COR-L47 (cell line): Measurements from ENCODE around the gene TOB1.
"Not testable (repeated sequence)": the region's sequence is repeated elsewhere in the genome, so short reads cannot be mapped to it uniquely, and the experiment has no call there.

Experiments
- DNase-seq: peaks from one replicate; lab custom pipeline; 2025; lab: John Stamatoyannopoulos, UW

Gene TOB1

GRCh38 chr17:50868602-50869001 lies 2.4 kb upstream of the TOB1 start:
- no peak for DNase-seq

GRCh38 chr17:50868140-50868438 lies 1.9 kb upstream of the TOB1 start:
- DNase-seq, result no peak

GRCh38 chr17:50867363-50868139 lies 1.4 kb upstream of the TOB1 start:
- peak; percentile 96 for DNase-seq

- DNase-seq, result peak; percentile 75
Observed at GRCh38 chr17:50866950-50867362, 802 bp upstream of the TOB1 start.

GRCh38 chr17:50865868-50866260 lies 290 bp downstream of the TOB1 start:
- DNase-seq, result no peak

- DNase-seq, result no peak
Observed at GRCh38 chr17:50865060-50865867, 890 bp downstream of the TOB1 start.

GRCh38 chr17:50864747-50865059 lies 1.5 kb downstream of the TOB1 start:
- DNase-seq, result no peak

GRCh38 chr17:50863931-50864330 lies 2.2 kb downstream of the TOB1 start:
- no peak for DNase-seq

GRCh38 chr17:50863221-50863843 lies 2.8 kb downstream of the TOB1 start:
- peak; percentile 2 for DNase-seq

GRCh38 chr17:50861822-50862528 lies 4.2 kb downstream of the TOB1 start:
- DNase-seq, result no peak

GRCh38 chr17:50861334-50861676 lies 4.8 kb downstream of the TOB1 start:
- no peak for DNase-seq

GRCh38 chr17:50859727-50860126 lies 6.4 kb downstream of the TOB1 start:
- not testable (repeated sequence) for DNase-seq

- no peak for DNase-seq
Observed at GRCh38 chr17:50858486-50859225, 7.5 kb downstream of the TOB1 start.

- no peak for DNase-seq
Observed at GRCh38 chr17:50856431-50856830, 9.7 kb downstream of the TOB1 start.

- no peak for DNase-seq
Observed at GRCh38 chr17:50855708-50856330, 10.3 kb downstream of the TOB1 start.

- no peak for DNase-seq
Observed at GRCh38 chr17:50853781-50854180, 12.4 kb downstream of the TOB1 start.

- DNase-seq, result no peak
Observed at GRCh38 chr17:50853015-50853615, 13.0 kb downstream of the TOB1 start.

- DNase-seq, result no peak
Observed at GRCh38 chr17:50850640-50851039, 15.5 kb downstream of the TOB1 start.

- no peak for DNase-seq
Observed at GRCh38 chr17:50848711-50849110, 17.4 kb downstream of the TOB1 start.

GRCh38 chr17:50848039-50848438 lies 18.1 kb downstream of the TOB1 start:
- DNase-seq, result no peak

GRCh38 chr17:50847566-50847965 lies 18.6 kb downstream of the TOB1 start:
- no peak for DNase-seq
